Adrenal gland (tissue), 12 donors: ENCODE data around the gene DOCK10. TPM values are rescaled to one million over a fixed set of nuclear protein-coding genes. Genes with fewer than 3 reads are reported as not detected.

ENCODE experiments used
- DNase-seq, 7 donors: peaks; one replicate each; pipeline ENCODE4 v3.0.0-alpha.2; 2019 to 2020
- H3K27ac ChIP-seq, 5 donors: fragments of 200-600 bp; sonication (generic) in 4 of 5; 1 replicate in 3 of 5; 2 replicates in 2 of 5; pipeline versions ENCODE4 v1.5.1 to v1.8.0; 2016 to 2020; ENCODE audit warnings: mild to moderate bottlenecking in 1 of 5
- H3K27me3 ChIP-seq: fragments of 200-600 bp; 2 replicates; pipeline ENCODE4 v1.8.0; 2021
- H3K36me3 ChIP-seq, 2 donors: fragments of 200-600 bp; replicated peaks in 1 of 2; 1 replicate in 1 of 2; 2 replicates in 1 of 2; pipeline versions ENCODE4 v1.5.1 to v1.8.0; 2018 to 2022
- H3K4me1 ChIP-seq, 2 donors: fragments of 200-600 bp; replicated peaks in 1 of 2; 1 replicate in 1 of 2; 2 replicates in 1 of 2; pipeline versions ENCODE4 v1.5.1 to v1.8.0; 2018 to 2021
- H3K4me3 ChIP-seq, 4 donors: fragments of 200-600 bp; sonication (generic) in 3 of 4; one replicate each; pipeline ENCODE4 v1.5.1; 2016 to 2018
- H3K9me3 ChIP-seq, 3 donors: fragments of 200-600 bp; sonication (generic) in 1 of 3; replicated peaks in 1 of 3; 1 replicate in 2 of 3; 2 replicates in 1 of 3; pipeline versions ENCODE4 v1.5.1 to v1.8.0; 2016 to 2021
- POLR2A ChIP-seq, 2 donors: fragments of 450-650 bp; IDR thresholded peaks; one replicate each; pipeline ENCODE4 v1.6.1; 2017; ENCODE audit warnings: antibody characterized with exemption in 2 of 2, mild to moderate bottlenecking in 2 of 2, moderate library complexity in 1 of 2
- WGBS, 4 donors: extraction: QIAGEN DNeasy Blood & Tissue Kit in 2 of 4; methylation state at CpG; one replicate each; pipeline versions ENCODE4 v1.1.5 to v1.1.7; 2013 to 2017; 5-methylcytosine and 5-hydroxymethylcytosine counted together
- intact Hi-C, 2 donors: fragments of 100-400 bp; cut with DNase I; formaldehyde crosslinking; loops; one replicate each; pipeline versions ENCODE4 v1.14.1 to v1.15.0; 2022 to 2023
- polyA plus RNA-seq, 3 donors: library from polyadenylated mRNA; stranded (reverse); fragments of 200-250 nt in 2 of 3; fragments of 350-450 nt in 1 of 3; fragmentation: Illumina TruSeq in 1 of 3; extraction: RNeasy Lipid Tissue Mini Kit (QIAGEN cat#74804) in 1 of 3; gene quantifications; one replicate each; pipeline ENCODE4 v1.2.3, GENCODE V29; 2013 to 2014
- total RNA-seq, 9 donors: library from RNA; depleted of rRNA in 4 of 9; stranded (reverse); fragments of >200 nt in 4 of 9; fragments of 120-200 nt in 1 of 9; fragmentation: NEBNext Ultra II Directional in 1 of 9; extraction: Animal tissue kit (Norgen Biotek cat#: 25700) in 1 of 9; gene quantifications; one replicate each; pipeline versions ENCODE4 v1.1.0 to v1.2.4, GENCODE V29; 2013 to 2023
- TF ChIP-seq, protein P1 (sequence below), 6 experiments: fragments of 450-650 bp in 4 of 6; fragments of 200-600 bp in 2 of 6; sonication (generic) in 1 of 6; IDR thresholded peaks; 1 replicate in 5 of 6; 2 replicates in 1 of 6; pipeline versions ENCODE4 v1.5.1 to v1.8.0; 2016 to 2021; ENCODE audit warnings: antibody characterized with exemption in 6 of 6, mild to moderate bottlenecking in 2 of 6, moderate library complexity in 1 of 6
- donor health status: healthy with polysubstance abuse.
- donor health status: Bipolar disorder and iron deficiency.
- donor health status: DM: yes; HTN: yes; CAD: no.
- donor health status: DM: no; HTN: no; CAD: no.
- donor health status: DM: no; HTN: no; CAD: no.
- donor health status: DM: yes; HTN: yes; CAD: no.

Gene DOCK10
- total and polyA plus RNA-seq, 12 donors = 6.2 to 40.8 (median 20.0) TPM

DNA sequence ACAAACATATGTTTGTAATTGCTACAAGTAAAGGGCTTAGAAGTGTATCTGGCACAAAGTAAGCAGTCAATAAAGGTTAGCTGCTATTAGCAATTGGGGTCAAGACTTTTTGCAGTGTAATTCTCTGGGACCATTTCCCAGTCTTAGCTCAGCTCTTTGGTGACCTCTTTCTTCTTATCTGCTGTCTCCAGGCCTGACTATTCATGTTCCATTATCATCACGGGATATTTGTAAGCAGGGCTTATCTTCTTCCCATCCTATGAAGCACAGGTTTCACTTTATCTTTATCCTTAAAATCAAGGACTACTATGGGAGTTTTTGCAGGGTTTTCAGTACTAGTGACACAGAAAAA is 131.7 kb downstream of the DOCK10 start:
- no peak for TF ChIP-seq POLR2A (IDR thresholded peaks at IDR 0.05)
- TF ChIP-seq, protein P1, sequence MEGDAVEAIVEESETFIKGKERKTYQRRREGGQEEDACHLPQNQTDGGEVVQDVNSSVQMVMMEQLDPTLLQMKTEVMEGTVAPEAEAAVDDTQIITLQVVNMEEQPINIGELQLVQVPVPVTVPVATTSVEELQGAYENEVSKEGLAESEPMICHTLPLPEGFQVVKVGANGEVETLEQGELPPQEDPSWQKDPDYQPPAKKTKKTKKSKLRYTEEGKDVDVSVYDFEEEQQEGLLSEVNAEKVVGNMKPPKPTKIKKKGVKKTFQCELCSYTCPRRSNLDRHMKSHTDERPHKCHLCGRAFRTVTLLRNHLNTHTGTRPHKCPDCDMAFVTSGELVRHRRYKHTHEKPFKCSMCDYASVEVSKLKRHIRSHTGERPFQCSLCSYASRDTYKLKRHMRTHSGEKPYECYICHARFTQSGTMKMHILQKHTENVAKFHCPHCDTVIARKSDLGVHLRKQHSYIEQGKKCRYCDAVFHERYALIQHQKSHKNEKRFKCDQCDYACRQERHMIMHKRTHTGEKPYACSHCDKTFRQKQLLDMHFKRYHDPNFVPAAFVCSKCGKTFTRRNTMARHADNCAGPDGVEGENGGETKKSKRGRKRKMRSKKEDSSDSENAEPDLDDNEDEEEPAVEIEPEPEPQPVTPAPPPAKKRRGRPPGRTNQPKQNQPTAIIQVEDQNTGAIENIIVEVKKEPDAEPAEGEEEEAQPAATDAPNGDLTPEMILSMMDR (IDR thresholded peaks at IDR 0.05) = peak in 1 of 6 experiments; percentile 7
- peaks cover 18 to 22% of the 10 kb centered on the region in 2 donors for H3K4me1 ChIP-seq
- 5 to 13% (median 10%) methylated on average over 1 of the region's 1 CpG for WGBS, 4 donors
- intact Hi-C loops = no loop called here
- H3K36me3 ChIP-seq = no peaks in the 10 kb centered on the region
- H3K4me3 ChIP-seq = peak overlapping the region in 1 of 4 donors; percentile 26
- DNase-seq = peak in 4 of 7 donors; percentile 29 to 60 (median 48)
- H3K9me3 ChIP-seq = no peaks in the 10 kb centered on the region
- H3K27me3 ChIP-seq = no peaks in the 10 kb centered on the region
- H3K27ac ChIP-seq = peak overlapping the region; percentile 61 to 92 (median 86)

DNA sequence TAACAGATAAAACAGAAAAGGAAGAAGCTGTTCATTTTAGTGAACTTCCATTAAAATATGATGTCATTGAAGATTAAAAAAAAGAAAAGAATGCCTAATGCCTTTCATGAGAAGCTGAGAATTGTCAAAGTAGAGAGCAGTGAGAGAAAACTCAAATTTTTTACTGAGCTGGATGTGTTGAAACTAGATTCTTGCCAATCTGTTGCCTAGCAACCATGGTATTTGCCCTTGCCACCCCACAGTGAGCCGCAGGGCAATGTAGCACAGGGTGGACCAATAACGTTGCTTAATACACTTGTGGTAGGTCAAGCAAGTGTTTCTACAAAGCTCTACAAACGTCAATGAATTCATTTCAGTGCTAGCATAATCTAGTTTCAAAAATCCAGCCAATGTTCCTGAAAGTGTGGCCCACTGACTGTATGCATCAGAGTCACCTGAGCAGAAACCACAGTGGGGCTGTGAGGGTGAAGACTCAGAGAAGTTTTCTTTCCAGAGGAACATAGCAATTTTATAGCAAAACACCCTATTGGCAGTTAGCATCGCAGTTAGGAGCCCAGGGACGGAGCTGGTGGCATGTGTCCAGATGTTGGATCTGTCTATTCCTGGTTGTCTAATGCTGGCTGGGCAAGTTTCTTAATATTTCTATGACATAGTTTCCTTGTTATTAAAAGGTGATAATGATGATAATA is 132.2 kb downstream of the DOCK10 start:
- H3K4me1 ChIP-seq = peaks cover 18 to 22% of the 10 kb centered on the region in 2 donors
- no peaks in the 10 kb centered on the region for H3K36me3 ChIP-seq
- WGBS, 4 donors = 7 to 21% (median 9%) methylated on average over 5 of the region's 5 CpGs
- H3K27ac ChIP-seq = peak overlapping the region; percentile 61 to 92 (median 86)
- peak overlapping the region in 2 of 4 donors; percentile 4 to 26 for H3K4me3 ChIP-seq
- peak; percentile 64 to 89 (median 84) for DNase-seq
- TF ChIP-seq POLR2A (IDR thresholded peaks at IDR 0.05) = no peak
- TF ChIP-seq, protein P1 (IDR thresholded peaks at IDR 0.05) = no peak
- intact Hi-C loops = no loop called here
- no peaks in the 10 kb centered on the region for H3K9me3 ChIP-seq
- no peaks in the 10 kb centered on the region for H3K27me3 ChIP-seq

DNA sequence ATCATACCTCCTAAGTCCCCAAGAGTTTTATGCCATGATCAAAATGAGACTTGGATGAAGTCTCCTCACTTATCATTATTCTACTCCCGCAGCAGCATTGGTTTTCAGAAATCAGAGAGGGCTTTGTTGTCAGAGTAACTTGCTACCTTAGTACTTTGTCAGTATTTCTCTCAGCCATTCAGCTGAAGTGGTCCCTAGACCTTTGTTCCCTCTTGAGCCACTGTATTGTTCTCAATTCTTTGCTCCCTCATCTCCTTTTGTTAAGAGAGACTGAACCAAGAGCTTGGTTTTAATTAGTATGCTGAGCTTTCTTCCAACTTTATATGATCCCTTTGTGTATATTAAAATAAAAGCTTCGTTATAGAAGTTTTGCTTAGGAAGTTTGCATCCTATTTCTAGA is 133.4 kb downstream of the DOCK10 start:
- peaks cover 18 to 22% of the 10 kb centered on the region in 2 donors for H3K4me1 ChIP-seq
- 85 to 98% (median 97%) methylated on average over 2 of the region's 2 CpGs for WGBS, 4 donors
- TF ChIP-seq POLR2A (IDR thresholded peaks at IDR 0.05) = no peak
- TF ChIP-seq, protein P1 (IDR thresholded peaks at IDR 0.05) = no peak
- no peaks in the 10 kb centered on the region for H3K27me3 ChIP-seq
- DNase-seq = no peak
- intact Hi-C loops = no loop called here
- no peak overlapping the region for H3K4me3 ChIP-seq
- H3K9me3 ChIP-seq = no peaks in the 10 kb centered on the region
- no peaks in the 10 kb centered on the region for H3K36me3 ChIP-seq
- no peak overlapping the region for H3K27ac ChIP-seq

DNA sequence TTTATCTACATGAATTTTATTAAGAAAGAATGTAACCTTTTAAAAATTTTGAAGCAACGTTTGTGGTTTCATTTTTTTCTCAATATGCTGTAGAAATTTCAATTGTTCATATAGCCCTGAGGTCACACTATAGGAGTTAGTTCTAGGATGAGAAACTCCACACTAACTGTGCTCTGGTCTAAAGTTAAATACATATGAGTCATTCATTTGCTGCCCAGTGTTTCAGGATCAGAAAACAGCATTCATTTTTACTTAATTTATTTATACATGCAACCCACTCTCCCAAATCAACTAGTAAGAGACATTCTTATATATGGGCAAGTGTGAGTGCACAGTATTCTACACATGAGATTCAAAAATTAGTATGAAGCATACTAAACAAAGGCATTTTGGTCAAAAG is 137.9 kb downstream of the DOCK10 start:
- H3K27ac ChIP-seq = no peak overlapping the region
- no peak for TF ChIP-seq POLR2A (IDR thresholded peaks at IDR 0.05)
- TF ChIP-seq, protein P1 (IDR thresholded peaks at IDR 0.05) = no peak
- no peaks in the 10 kb centered on the region for H3K9me3 ChIP-seq
- H3K36me3 ChIP-seq = no peaks in the 10 kb centered on the region
- no peak for DNase-seq
- peaks cover 2 to 3% of the 10 kb centered on the region in 2 donors for H3K4me1 ChIP-seq
- 48 to 61% (median 54%) methylated on average over 1 of the region's 1 CpG for WGBS, 4 donors
- no peak overlapping the region for H3K4me3 ChIP-seq
- no peaks in the 10 kb centered on the region for H3K27me3 ChIP-seq
- intact Hi-C loops = no loop called here
